Stimulated activated CD8-positive, alpha-beta memory T cell treated with anti-CD3 and anti-CD28 coated beads, Interleukin-4, amount 100 ng/mL, for 24 hours (primary cell): ENCODE data around the gene ZFAND3.

Experiments
- DNase-seq: peaks from one replicate; pipeline ENCODE4 v3.0.0-alpha.2; 2020; ENCODE audit warnings: low read depth

Gene ZFAND3

GRCh38 chr6:37827603-37828265, 8.2 kb downstream of the ZFAND3 start:
- DNase-seq, result no peak

GRCh38 chr6:37830225-37830624, 10.7 kb downstream of the ZFAND3 start:
- no peak for DNase-seq

- no peak for DNase-seq
Measured at GRCh38 chr6:37831457-37831856, 11.9 kb downstream of the ZFAND3 start.

DNA sequence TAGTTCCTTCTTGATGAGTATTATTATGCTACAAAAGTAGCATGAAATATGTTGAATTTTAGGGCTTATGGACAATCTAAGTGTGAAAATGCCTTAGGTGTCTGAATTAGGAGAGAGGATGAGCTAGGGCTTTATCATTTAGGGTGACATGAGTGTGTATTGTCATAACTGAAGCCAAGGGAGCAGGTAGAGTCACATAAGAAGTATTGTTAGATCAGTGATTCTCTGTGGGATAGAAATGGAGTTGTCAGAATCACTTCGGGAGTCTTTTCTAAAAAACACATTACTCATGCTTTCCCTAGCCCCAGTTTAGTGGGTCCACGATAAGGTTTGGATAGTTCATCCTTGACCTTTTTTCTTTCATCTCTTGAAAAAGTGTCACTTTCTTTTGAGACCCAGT, 16.4 kb downstream of the ZFAND3 start:
- no peak for DNase-seq

DNA sequence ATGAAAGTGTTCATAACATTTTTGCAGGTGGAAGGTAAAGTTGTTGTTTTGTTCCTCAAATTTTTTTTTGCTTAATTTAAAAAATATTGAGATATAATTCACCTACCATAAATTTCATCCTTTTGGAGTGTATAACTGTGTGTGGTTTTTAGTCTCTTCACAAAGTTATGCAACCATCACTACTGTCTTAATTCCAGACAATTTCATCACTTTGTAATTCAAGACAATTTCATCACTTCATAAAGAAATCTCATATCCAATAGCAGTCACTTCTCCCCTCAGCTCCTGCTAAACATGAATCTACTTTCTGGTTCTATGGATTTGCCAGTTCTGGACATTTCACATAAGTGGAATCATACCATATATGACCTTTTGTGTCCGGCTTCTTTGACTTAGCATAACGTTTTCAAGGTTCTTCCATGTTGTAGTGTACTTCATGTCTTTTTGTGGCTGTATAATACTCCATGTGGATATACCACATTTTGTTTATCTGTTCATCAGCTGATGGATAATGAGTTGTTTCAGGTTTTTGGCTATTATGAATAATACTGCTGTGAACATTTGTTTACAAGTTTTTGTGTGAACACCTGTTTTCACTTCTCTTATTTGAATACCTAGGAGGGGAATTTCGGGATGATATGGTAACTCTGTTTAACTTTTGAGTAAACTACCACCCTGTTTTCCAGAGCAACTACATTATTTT, 18.8 kb downstream of the ZFAND3 start:
- DNase-seq, result no peak

GRCh38 chr6:37840143-37840939, 20.8 kb downstream of the ZFAND3 start:
- no peak for DNase-seq

DNA sequence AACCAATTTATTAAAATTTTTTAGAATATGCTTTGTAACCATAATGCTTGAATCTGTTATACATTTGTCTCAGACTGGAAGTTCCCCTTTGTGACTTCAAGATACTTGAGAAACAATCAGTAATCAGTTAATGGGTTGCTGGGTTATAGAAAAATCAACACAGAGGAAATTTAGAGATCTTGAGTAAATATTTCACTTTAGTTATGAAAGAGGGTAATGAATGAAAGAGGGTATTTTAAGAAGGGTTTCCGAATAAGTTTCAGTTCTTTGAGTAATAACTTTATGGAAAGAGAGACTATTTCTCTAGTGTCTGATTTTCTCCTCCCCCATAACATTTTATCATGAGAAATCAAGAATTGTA, 21.4 kb downstream of the ZFAND3 start:
- DNase-seq, result no peak

DNA sequence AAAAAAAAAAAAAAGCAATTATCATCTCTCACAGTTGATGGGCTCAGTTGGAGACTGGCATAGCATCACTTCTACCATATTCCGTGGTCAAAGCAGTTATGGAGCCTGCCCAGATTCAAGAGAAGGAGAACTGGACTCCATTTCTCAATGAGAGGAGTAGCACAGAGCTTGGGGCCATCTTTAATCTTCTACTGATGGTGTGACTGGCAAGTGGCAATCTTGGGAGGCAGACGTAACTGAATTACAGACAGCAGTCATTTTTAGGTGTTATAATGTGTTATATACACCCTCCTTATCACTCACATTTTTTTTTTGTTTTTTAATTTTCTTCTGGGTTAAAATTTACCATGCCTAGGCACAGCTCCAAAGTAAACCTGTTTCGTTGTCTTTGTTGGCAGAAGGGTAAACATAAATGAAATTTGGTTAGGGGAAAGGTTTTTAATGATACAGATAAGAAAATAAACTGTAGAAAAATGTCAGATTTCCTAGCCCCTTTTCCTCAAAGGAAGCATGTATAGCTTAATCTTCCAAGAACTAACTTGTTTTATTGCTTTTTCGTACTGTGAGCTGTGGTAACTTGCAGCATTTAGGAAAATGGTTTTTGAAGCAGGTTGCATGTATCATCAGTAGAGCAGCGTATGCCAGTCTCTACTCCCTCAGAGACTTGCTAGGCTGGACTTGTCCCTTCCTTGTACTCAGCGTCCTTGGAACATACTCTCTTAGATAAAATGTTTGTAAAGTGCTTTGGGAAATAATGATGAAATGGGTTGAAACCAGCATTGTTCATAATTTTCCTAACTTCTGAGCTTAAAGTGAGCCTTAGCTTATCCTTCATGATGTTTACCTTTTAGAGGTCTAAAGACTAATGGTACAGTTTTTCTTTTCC, 25.7 kb downstream of the ZFAND3 start:
- DNase-seq, result no peak

DNA sequence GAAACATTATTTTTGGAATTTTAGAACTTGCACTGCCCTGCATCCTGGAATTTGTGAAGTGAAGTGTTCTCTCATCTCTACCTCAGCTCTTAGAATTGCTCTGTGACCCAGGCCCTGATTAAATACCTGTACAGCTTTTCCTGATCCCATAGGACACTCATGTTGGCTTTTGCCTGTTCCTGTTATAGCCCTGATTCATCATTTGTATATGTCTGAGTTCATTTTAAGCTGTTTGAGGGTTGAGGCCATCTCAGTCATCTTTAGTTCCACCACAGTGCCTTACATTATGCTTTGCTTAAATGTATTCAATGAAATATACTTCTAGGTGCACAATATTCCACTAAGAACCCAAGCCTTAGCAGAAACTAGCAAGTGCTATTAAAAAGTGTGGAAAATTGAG, 26.4 kb downstream of the ZFAND3 start:
- no peak for DNase-seq

DNA sequence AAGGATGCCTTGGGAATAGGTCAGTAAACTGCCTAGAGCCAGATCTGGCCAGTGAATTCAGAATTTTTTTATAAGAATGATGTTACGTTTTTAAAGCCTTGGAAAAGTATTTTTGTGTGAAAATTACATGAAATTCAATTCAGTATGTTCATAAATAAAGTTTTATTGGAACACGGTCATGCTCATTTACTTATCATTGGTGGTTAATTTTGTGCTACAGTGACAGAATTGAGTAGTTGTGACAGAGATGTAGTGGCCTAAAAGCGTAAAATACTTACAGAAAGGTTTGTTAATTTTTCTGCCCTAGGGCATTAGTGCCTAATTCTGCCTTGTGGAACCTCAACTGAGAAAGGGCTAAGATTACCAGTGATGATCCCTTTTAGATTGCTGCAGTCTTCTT, 28.2 kb downstream of the ZFAND3 start:
- DNase-seq, result no peak

- no peak for DNase-seq
Measured at GRCh38 chr6:37848371-37848770, 28.8 kb downstream of the ZFAND3 start.

- DNase-seq, result no peak
Measured at GRCh38 chr6:37850260-37850659, 30.7 kb downstream of the ZFAND3 start.

DNA sequence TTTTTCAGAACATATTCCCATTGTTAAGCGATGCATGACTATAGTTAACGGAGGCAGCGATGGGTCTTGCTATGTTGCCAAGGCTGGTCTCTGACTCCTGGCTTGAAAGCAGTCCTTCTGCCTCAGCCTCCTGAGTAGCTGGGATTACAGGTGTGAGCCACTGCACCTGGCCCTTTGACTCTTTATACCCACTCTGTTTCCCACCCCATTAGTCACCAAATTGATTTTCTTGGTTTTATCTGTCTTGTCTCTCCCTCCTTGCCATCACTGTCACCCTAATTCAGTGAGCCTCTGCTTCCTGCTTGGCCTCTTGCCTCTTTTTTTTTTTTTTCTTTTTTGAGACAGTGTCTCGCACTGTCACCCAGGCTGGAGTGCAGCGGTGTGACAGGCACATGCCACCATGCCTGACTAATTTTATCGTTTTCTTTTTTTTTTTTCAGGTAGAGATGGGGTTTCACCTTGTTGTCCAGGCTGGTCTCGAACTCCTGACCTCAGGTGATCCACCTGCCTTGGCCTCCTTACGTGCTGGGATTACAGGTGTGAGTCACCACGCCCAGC, 31.3 kb downstream of the ZFAND3 start:
- DNase-seq, result no peak

DNA sequence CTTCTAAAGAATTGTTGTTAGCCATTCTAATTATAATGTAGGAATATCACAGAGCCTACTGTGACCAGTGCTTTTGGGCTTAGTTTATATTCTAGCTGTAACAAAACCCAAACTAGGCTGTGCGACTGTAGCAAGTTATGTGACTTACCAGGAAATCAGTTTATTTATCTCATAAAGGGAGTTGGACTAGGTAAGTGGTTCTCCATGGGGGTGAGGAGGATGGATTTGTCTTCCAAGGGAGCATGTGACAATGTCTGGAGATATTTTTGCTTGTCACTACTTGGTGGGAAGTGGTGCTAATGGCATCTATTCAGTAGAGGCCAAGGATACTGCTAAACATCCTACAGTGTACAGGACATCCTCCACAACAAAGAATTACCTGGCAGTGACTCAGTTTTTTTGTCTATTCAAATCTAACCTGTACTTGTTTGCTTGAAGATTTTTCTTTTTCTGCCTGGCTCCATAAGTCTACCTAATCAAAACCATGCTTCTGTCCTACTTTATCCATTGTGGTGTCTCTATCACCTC, 32.5 kb downstream of the ZFAND3 start:
- DNase-seq, result no peak

DNA sequence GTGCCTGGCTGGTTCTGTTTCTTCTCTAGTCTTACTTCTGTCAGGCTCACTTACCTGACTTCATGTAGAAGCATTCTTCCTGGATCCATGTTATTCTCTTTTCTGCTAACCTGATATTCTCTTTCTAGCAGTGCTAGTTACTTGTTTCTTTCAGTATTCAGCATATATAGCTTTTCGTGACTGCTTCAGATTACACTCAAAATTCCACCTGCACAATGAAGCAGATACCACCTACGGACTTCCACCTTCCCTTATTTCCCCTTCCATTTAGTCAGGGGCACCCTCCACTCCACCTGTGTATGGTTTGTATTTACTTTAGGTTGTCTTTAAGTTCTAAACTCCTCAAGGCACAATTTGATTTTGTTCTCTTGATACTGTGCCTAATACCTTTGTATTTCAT, 36.8 kb downstream of the ZFAND3 start:
- no peak for DNase-seq

- no peak for DNase-seq
Measured at GRCh38 chr6:37858363-37858762, 38.8 kb downstream of the ZFAND3 start.

GRCh38 chr6:37860226-37860839, 40.8 kb downstream of the ZFAND3 start:
- DNase-seq, result no peak

DNA sequence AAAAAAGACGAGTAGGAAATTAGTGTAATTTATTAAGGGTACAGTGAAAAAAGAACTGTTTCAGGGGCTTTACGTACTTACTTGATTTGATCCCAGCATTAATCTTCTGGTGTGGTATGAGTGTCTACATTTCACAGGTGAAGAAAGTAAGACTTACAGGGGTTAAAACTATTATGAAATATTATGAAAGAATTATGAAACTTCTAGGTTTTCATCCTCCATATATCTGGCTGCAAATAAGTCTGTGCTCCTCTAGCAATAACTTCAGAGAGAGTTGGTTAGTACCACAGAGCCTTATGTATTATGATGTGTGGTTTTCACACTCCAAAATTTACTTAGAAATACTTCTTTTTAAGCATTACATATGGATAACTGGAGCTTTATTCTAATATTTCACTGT, 41.9 kb downstream of the ZFAND3 start:
- DNase-seq, result no peak

- no peak for DNase-seq
Measured at GRCh38 chr6:37862430-37862829, 42.9 kb downstream of the ZFAND3 start.

GRCh38 chr6:37862992-37863391, 43.5 kb downstream of the ZFAND3 start:
- DNase-seq, result no peak

GRCh38 chr6:37864250-37864649, 44.7 kb downstream of the ZFAND3 start:
- DNase-seq, result no peak
